GM19397 (cell line): ENCODE measurements around the gene GPR141.
A peak's percentile ranks its signal among the peaks of the same experiment; 100 is the strongest.

Experiments used
- ATAC-seq: cut with Tn5 transposase; IDR thresholded peaks from one replicate; pipeline ENCODE4 v1.9.1; 2021; ENCODE audit warnings: mild to moderate bottlenecking, moderate library complexity; ENCODE audit not compliant: unreplicated experiment

GPR141 gene

GRCh38 chr7:37730501-37730900, 46.9 kb downstream of the GPR141 start:
- ATAC-seq, result no peak

GRCh38 chr7:37732253-37732652, 48.7 kb downstream of the GPR141 start:
- peak; percentile 75 for ATAC-seq

- no peak for ATAC-seq
Measured at GRCh38 chr7:37732888-37733287, 49.3 kb downstream of the GPR141 start.

- no peak for ATAC-seq
Measured at GRCh38 chr7:37735196-37735595, 51.6 kb downstream of the GPR141 start.

- ATAC-seq, result no peak
Measured at GRCh38 chr7:37738321-37738720, 54.8 kb downstream of the GPR141 start.

GRCh38 chr7:37740398-37740797, 56.8 kb downstream of the GPR141 start:
- no peak for ATAC-seq

- ATAC-seq, result no peak
Measured at GRCh38 chr7:37741776-37742175, 58.2 kb downstream of the GPR141 start.

GRCh38 chr7:37751096-37751495, 67.5 kb downstream of the GPR141 start:
- ATAC-seq, result no peak

- no peak for ATAC-seq
Measured at GRCh38 chr7:37753398-37754050, 70.0 kb downstream of the GPR141 start.

GRCh38 chr7:37756797-37757551, 73.4 kb downstream of the GPR141 start:
- ATAC-seq, result no peak

GRCh38 chr7:37757563-37757962, 74.0 kb downstream of the GPR141 start:
- ATAC-seq, result no peak

GRCh38 chr7:37758501-37759045, 75.0 kb downstream of the GPR141 start:
- no peak for ATAC-seq

GRCh38 chr7:37759526-37759925, 76.0 kb downstream of the GPR141 start:
- ATAC-seq, result no peak

- no peak for ATAC-seq
Measured at GRCh38 chr7:37765421-37765829, 81.9 kb downstream of the GPR141 start.

GRCh38 chr7:37765872-37766525, 82.4 kb downstream of the GPR141 start:
- peak; percentile 72 for ATAC-seq

GRCh38 chr7:37768611-37769010, 85.0 kb downstream of the GPR141 start:
- no peak for ATAC-seq

GRCh38 chr7:37769291-37769690, 85.7 kb downstream of the GPR141 start:
- no peak for ATAC-seq

- no peak for ATAC-seq
Measured at GRCh38 chr7:37769726-37770125, 86.2 kb downstream of the GPR141 start.

GRCh38 chr7:37770838-37771237, 87.3 kb downstream of the GPR141 start:
- ATAC-seq, result no peak

- ATAC-seq, result no peak
Measured at GRCh38 chr7:37771342-37771741, 87.8 kb downstream of the GPR141 start.

GRCh38 chr7:37771801-37772200, 88.2 kb downstream of the GPR141 start:
- ATAC-seq, result no peak

- no peak for ATAC-seq
Measured at GRCh38 chr7:37775921-37776320, 92.4 kb downstream of the GPR141 start.
